B cell (primary cell): ENCODE data around the gene SNRPN. TPM values are rescaled to one million over a fixed set of nuclear protein-coding genes. Genes with fewer than 3 reads are reported as not detected.
"Not testable (repeated sequence)": the region's sequence is repeated elsewhere in the genome, so short reads cannot be mapped to it uniquely, and the experiment has no call there.

Source experiments
- ATAC-seq: fragments of 200-7000 bp; cut with Tn5 transposase; one replicate; pipeline ENCODE4 v1.10.0; 2021; ENCODE audit warnings: low read depth, mild to moderate bottlenecking, moderate number of reproducible peaks, moderate library complexity
- CTCF ChIA-PET: fragments of 350-600 bp; sonication (Branson Sonifier 250); formaldehyde crosslinking; loops from one replicate; lab custom pipeline; 2021; ENCODE audit warnings: antibody characterized with exemption, inconsistent platforms; lab: Charles Lee
- POLR2A ChIA-PET: fragments of 350-600 bp; sonication (Branson Sonifier 250); formaldehyde crosslinking; loops from one replicate; lab custom pipeline; 2021; ENCODE audit warnings: antibody characterized with exemption; lab: Charles Lee
- DNase-seq: peaks from one replicate; pipeline ENCODE4 v3.0.0; 2013
- H2AFZ ChIP-seq: 2 replicates; pipeline ENCODE4 v1.6.1; 2012; ENCODE audit warnings: mild to moderate bottlenecking, low read depth, low read length; ENCODE audit not compliant: insufficient read depth, poor library complexity, severe bottlenecking
- H3K27ac ChIP-seq, 2 donors: 1 replicate in 1 of 2; 2 replicates in 1 of 2; pipeline ENCODE4 v1.5.1; 2012 to 2013; ENCODE audit warnings: low read length in 2 of 2, mild to moderate bottlenecking in 2 of 2, moderate library complexity in 1 of 2
- H3K27me3 ChIP-seq, 4 experiments: fragments of 200-600 bp in 1 of 4; sonication (generic) in 1 of 4; replicated peaks in 1 of 4; 1 replicate in 2 of 4; 2 replicates in 2 of 4; pipeline versions ENCODE4 v1.6.1 to v1.7.0; 2013 to 2016; ENCODE audit warnings: low read length in 3 of 4, mild to moderate bottlenecking in 2 of 4, mixed read lengths in 1 of 4, moderate library complexity in 1 of 4; ENCODE audit not compliant: insufficient read depth in 4 of 4, control insufficient read depth in 3 of 4; ENCODE audit errors: control extremely low read depth in 1 of 4
- H3K36me3 ChIP-seq, 2 experiments: replicated peaks in 1 of 2; 1 replicate in 1 of 2; 2 replicates in 1 of 2; pipeline versions ENCODE4 v1.6.1 to v1.7.1; 2013; ENCODE audit warnings: low read length in 1 of 2; ENCODE audit not compliant: insufficient read depth in 2 of 2, control insufficient read depth in 1 of 2; ENCODE audit errors: control extremely low read depth in 1 of 2, extremely low read depth in 1 of 2
- H3K4me1 ChIP-seq, 2 donors: fragments of 200-600 bp in 1 of 2; sonication (generic) in 1 of 2; 1 replicate in 1 of 2; 2 replicates in 1 of 2; pipeline versions ENCODE4 v1.5.1 to v1.6.1; 2013 to 2017; ENCODE audit warnings: low read length in 2 of 2; ENCODE audit not compliant: control insufficient read depth in 2 of 2, insufficient read depth in 2 of 2
- H3K4me2 ChIP-seq: replicated peaks from 2 replicates; pipeline ENCODE3; 2012; ENCODE audit warnings: mild to moderate bottlenecking, low read depth, low read length; ENCODE audit not compliant: poor library complexity, severe bottlenecking
- H3K4me3 ChIP-seq, 5 experiments: fragments of 200-600 bp in 1 of 5; sonication (generic) in 1 of 5; 1 replicate in 3 of 5; 2 replicates in 2 of 5; pipeline versions ENCODE4 v1.5.1 to v1.7.0; 2011 to 2016; ENCODE audit warnings: low read length in 4 of 5, mild to moderate bottlenecking in 4 of 5, low read depth in 2 of 5, control low read depth in 1 of 5, moderate library complexity in 1 of 5; ENCODE audit not compliant: insufficient read depth in 1 of 5; ENCODE audit errors: control extremely low read depth in 1 of 5, extremely low read depth in 1 of 5
- H3K79me2 ChIP-seq: fragments of 200-600 bp; sonication (generic); one replicate; pipeline ENCODE4 v1.6.0; 2016; ENCODE audit warnings: low read length; ENCODE audit not compliant: control insufficient read depth, insufficient read depth
- H3K9ac ChIP-seq: fragments of 200-600 bp; sonication (generic); 2 replicates; pipeline ENCODE4 v1.6.1; 2017; ENCODE audit warnings: mild to moderate bottlenecking, low read length, moderate library complexity
- H3K9me3 ChIP-seq, 3 donors: one replicate each; pipeline versions ENCODE4 v1.6.1 to v1.7.1; 2013; ENCODE audit warnings: low read length in 2 of 3; ENCODE audit not compliant: control insufficient read depth in 2 of 3, insufficient read depth in 1 of 3; ENCODE audit errors: control extremely low read depth in 1 of 3
- H4K20me1 ChIP-seq: 2 replicates; pipeline ENCODE4 v1.6.0; 2012; ENCODE audit warnings: mild to moderate bottlenecking, low read length; ENCODE audit not compliant: insufficient read depth, control insufficient read depth, poor library complexity, severe bottlenecking
- H3K27ac Mint-ChIP-seq: one replicate; pipeline ENCODE4 v1.8.0; 2021; ENCODE audit warnings: mixed read lengths
- H3K27me3 Mint-ChIP-seq: one replicate; pipeline ENCODE4 v1.8.0; 2021; ENCODE audit warnings: mixed read lengths
- H3K4me1 Mint-ChIP-seq: one replicate; pipeline ENCODE4 v1.8.0; 2021; ENCODE audit warnings: mixed read lengths
- H3K4me3 Mint-ChIP-seq: one replicate; pipeline ENCODE4 v1.8.0; 2021; ENCODE audit warnings: mixed read lengths
- H3K9me3 Mint-ChIP-seq: one replicate; pipeline ENCODE4 v1.8.0; 2022; ENCODE audit warnings: mixed read lengths; ENCODE audit not compliant: insufficient read depth
- EZH2 ChIP-seq: IDR thresholded peaks from 2 replicates; pipeline ENCODE4 v1.6.1; 2012; ENCODE audit warnings: borderline replicate concordance, low read depth, mild to moderate bottlenecking, moderate library complexity, low read length; ENCODE audit not compliant: insufficient read depth, poor library complexity, severe bottlenecking
- WGBS: methylation state at CpG from one replicate; pipeline ENCODE4 v1.1.5; 2013; ENCODE audit warnings: missing lambda C conversion rate; ENCODE audit not compliant: insufficient coverage; 5-methylcytosine and 5-hydroxymethylcytosine counted together
- intact Hi-C: fragments of 100-400 bp; cut with micrococcal nuclease; formaldehyde crosslinking; loops from one replicate; pipeline ENCODE4 v1.10.0; 2022
- polyA plus RNA-seq: library from polyadenylated mRNA; depleted of rRNA; stranded (reverse); fragments of >200 nt; gene quantifications from 2 replicates; pipeline ENCODE4 v1.2.3, GENCODE V29; 2012
- total RNA-seq, 2 donors: library from RNA; stranded (reverse); fragments of 120-200 nt in 1 of 2; gene quantifications; 1 replicate in 1 of 2; 2 replicates in 1 of 2; pipeline versions ENCODE4 v1.2.3 to v1.2.4, GENCODE V29; 2013 to 2022
- TF ChIP-seq, protein P1 (sequence below): fragments of 200-600 bp; IDR thresholded peaks from one replicate; pipeline ENCODE4 v1.8.0; 2022; ENCODE audit warnings: antibody characterized with exemption, mild to moderate bottlenecking

SNRPN gene
- total and polyA plus RNA-seq, 2 donors (not counting 1 experiment from before 2014, with no cell fraction given): 83.6 to 119 TPM

- intact Hi-C loops: no loop called here
- H2AFZ ChIP-seq: no peak overlapping the region
- H3K27ac Mint-ChIP-seq: no peak overlapping the region
- ATAC-seq (no peak), DNase-seq (no peak)
- H3K9me3 ChIP-seq: peaks cover 0 to 11% (median 5%) of the 10 kb centered on the region in 3 donors
- no peaks in the 10 kb centered on the region for H3K79me2 ChIP-seq
- H3K4me2 ChIP-seq: no peak overlapping the region
- ChIA-PET CTCF (no interaction called here), POLR2A (interaction anchor here (0.7 kb wide), 1 partner anchor 199 kb away, joined by 3 read pairs; no protein-coding TSS in a partner anchor)
- TF ChIP-seq EZH2: no peak
- TF ChIP-seq, protein P1, sequence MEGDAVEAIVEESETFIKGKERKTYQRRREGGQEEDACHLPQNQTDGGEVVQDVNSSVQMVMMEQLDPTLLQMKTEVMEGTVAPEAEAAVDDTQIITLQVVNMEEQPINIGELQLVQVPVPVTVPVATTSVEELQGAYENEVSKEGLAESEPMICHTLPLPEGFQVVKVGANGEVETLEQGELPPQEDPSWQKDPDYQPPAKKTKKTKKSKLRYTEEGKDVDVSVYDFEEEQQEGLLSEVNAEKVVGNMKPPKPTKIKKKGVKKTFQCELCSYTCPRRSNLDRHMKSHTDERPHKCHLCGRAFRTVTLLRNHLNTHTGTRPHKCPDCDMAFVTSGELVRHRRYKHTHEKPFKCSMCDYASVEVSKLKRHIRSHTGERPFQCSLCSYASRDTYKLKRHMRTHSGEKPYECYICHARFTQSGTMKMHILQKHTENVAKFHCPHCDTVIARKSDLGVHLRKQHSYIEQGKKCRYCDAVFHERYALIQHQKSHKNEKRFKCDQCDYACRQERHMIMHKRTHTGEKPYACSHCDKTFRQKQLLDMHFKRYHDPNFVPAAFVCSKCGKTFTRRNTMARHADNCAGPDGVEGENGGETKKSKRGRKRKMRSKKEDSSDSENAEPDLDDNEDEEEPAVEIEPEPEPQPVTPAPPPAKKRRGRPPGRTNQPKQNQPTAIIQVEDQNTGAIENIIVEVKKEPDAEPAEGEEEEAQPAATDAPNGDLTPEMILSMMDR: no peak
- H3K27me3 Mint-ChIP-seq: no peaks in the 10 kb centered on the region
- H3K27ac ChIP-seq: no peak overlapping the region
- H3K9ac ChIP-seq: no peak overlapping the region
- no peaks in the 10 kb centered on the region for H3K36me3 ChIP-seq
- no peaks in the 10 kb centered on the region for H3K4me1 ChIP-seq
- H4K20me1 ChIP-seq: no peaks in the 10 kb centered on the region
- no peak overlapping the region for H3K4me3 Mint-ChIP-seq
- H3K27me3 ChIP-seq: no peaks in the 10 kb centered on the region
- no peaks in the 10 kb centered on the region for H3K4me1 Mint-ChIP-seq
- H3K9me3 Mint-ChIP-seq: peaks cover 2% of the 10 kb centered on the region
- 93% methylated on average over 3 of the region's 3 CpGs for WGBS
- H3K4me3 ChIP-seq: no peak overlapping the region
Observed at GRCh38 chr15:24924153-24924552, 30.6 kb upstream of the SNRPN start.

DNA sequence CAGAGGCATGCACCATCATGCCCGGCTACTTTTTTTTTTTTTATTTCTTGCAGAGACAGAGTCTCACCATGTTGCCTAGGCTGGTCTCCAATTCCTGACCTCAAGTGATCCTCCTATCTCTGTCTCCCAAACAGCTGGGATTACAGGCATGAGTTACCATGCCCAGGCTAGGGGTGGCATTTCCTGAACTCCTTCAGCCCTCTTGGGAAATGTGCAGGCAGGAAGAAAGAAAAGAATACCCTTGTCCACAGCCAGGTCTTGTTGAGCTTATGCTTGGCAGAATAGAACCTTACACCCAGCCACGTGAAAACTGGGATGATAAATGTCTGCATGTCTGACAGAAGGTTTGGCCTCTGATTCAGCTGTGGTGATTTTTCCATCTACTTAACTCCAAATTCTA, 30.2 kb upstream of the SNRPN start:
- no peak overlapping the region for H3K4me3 Mint-ChIP-seq
- CTCF ChIA-PET: no interaction called here
- no peaks in the 10 kb centered on the region for H3K4me1 Mint-ChIP-seq
- no peaks in the 10 kb centered on the region for H3K36me3 ChIP-seq
- intact Hi-C loops: no loop called here
- no peak overlapping the region for H3K9ac ChIP-seq
- POLR2A ChIA-PET: interaction anchor here (0.7 kb wide), 1 partner anchor 199 kb away, joined by 3 read pairs; no protein-coding TSS in a partner anchor
- no peak for DNase-seq
- H3K4me1 ChIP-seq: no peaks in the 10 kb centered on the region
- H3K27ac Mint-ChIP-seq: no peak overlapping the region
- no peaks in the 10 kb centered on the region for H4K20me1 ChIP-seq
- ATAC-seq: no peak
- H2AFZ ChIP-seq: no peak overlapping the region
- H3K27me3 ChIP-seq: no peaks in the 10 kb centered on the region
- TF ChIP-seq EZH2: no peak
- TF ChIP-seq, protein P1: no peak
- WGBS: 100% methylated on average over 1 of the region's 2 CpGs
- peaks cover 2% of the 10 kb centered on the region for H3K9me3 Mint-ChIP-seq
- peaks cover 0 to 11% (median 5%) of the 10 kb centered on the region in 3 donors for H3K9me3 ChIP-seq
- H3K27ac ChIP-seq: no peak overlapping the region
- H3K79me2 ChIP-seq: no peaks in the 10 kb centered on the region
- no peak overlapping the region for H3K4me2 ChIP-seq
- no peak overlapping the region for H3K4me3 ChIP-seq
- no peaks in the 10 kb centered on the region for H3K27me3 Mint-ChIP-seq

GRCh38 chr15:24931874-24932732, 22.7 kb upstream of the SNRPN start:
- H3K4me1 ChIP-seq, POLR2A ChIA-PET, H3K27me3 Mint-ChIP-seq, H4K20me1 ChIP-seq, H3K4me3 ChIP-seq, intact Hi-C loops, H3K9ac ChIP-seq, ATAC-seq, H3K27ac ChIP-seq, H3K27me3 ChIP-seq, H3K36me3 ChIP-seq, H3K4me1 Mint-ChIP-seq, CTCF ChIA-PET, H3K79me2 ChIP-seq, H3K27ac Mint-ChIP-seq, H3K9me3 Mint-ChIP-seq, H2AFZ ChIP-seq, DNase-seq, H3K4me3 Mint-ChIP-seq, H3K4me2 ChIP-seq: not testable (repeated sequence)
- 85% methylated on average over 10 of the region's 10 CpGs for WGBS
- H3K9me3 ChIP-seq: peaks cover 0 to 36% (median 4%) of the 10 kb centered on the region in 3 donors
